Fibroblast of pulmonary artery (primary cell): ENCODE results near the gene MPO.

Experiments
- DNase-seq: peaks from one replicate; pipeline ENCODE4 v3.0.0-alpha.2; 2010; ENCODE audit warnings: low read depth
- H3K4me3 ChIP-seq: replicated peaks from 2 replicates; pipeline ENCODE4 v1.5.1; 2011; ENCODE audit warnings: low read depth, mild to moderate bottlenecking, control low read depth, low read length, moderate library complexity
- TF ChIP-seq, protein P1 (sequence below): IDR thresholded peaks from 2 replicates; pipeline ENCODE4 v1.5.1; 2011; ENCODE audit warnings: mild to moderate bottlenecking, control low read depth, low read length, inconsistent platforms; ENCODE audit errors: missing control alignments

Gene MPO

GRCh38 chr17:58282442-58282841 is 1.7 kb upstream of the MPO start:
- DNase-seq: no peak
- H3K4me3 ChIP-seq: no peak overlapping the region
- TF ChIP-seq, protein P1, sequence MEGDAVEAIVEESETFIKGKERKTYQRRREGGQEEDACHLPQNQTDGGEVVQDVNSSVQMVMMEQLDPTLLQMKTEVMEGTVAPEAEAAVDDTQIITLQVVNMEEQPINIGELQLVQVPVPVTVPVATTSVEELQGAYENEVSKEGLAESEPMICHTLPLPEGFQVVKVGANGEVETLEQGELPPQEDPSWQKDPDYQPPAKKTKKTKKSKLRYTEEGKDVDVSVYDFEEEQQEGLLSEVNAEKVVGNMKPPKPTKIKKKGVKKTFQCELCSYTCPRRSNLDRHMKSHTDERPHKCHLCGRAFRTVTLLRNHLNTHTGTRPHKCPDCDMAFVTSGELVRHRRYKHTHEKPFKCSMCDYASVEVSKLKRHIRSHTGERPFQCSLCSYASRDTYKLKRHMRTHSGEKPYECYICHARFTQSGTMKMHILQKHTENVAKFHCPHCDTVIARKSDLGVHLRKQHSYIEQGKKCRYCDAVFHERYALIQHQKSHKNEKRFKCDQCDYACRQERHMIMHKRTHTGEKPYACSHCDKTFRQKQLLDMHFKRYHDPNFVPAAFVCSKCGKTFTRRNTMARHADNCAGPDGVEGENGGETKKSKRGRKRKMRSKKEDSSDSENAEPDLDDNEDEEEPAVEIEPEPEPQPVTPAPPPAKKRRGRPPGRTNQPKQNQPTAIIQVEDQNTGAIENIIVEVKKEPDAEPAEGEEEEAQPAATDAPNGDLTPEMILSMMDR: no peak

GRCh38 chr17:58281511-58282011 is 826 bp upstream of the MPO start:
- no peak overlapping the region for H3K4me3 ChIP-seq
- DNase-seq: no peak
- TF ChIP-seq, protein P1: no peak

DNA sequence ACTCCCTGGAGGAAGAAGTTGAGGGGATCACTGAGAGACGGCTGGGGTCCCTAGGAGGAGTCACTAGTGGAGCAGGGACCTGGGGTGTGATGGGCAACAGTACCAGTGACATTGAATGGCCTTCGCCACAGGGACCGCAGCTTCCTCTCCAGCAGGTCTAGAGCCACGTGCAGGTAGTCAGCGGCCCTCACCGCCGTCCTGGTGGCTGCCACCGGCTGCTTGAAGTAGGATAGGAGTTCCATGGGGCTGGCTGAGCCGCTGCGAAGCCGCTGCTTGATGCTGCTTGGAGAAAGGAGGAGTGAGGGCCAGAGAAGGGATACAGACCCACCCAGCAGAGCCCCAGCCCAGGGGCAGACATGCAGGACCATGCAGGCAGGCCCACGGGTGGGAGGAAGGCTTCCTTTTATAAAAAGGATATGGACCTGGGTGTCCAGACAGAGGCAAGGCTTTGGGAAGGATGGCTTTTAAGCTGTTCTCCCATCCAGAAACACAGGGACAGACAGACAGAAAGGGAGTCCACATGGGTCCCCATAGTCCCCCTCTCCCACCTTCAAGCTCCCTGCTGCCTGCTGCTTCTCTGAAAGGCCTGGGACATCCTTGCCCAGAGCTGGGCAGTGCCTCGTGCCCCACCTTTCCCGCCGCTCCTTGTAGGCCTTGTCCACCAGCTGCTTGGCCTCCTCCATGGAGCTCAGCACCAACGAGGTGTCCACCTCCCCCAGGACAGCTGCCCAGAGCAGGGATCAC is 827 bp downstream of the MPO start:
- no peak for DNase-seq
- TF ChIP-seq, protein P1: no peak
- H3K4me3 ChIP-seq: no peak overlapping the region

GRCh38 chr17:58279016-58279711 is 1.6 kb downstream of the MPO start:
- TF ChIP-seq, protein P1: no peak
- peak; percentile 23 for DNase-seq
- no peak overlapping the region for H3K4me3 ChIP-seq

- no peak for DNase-seq
- TF ChIP-seq, protein P1: no peak
- H3K4me3 ChIP-seq: no peak overlapping the region
Measured at GRCh38 chr17:58278661-58279015, 2.1 kb downstream of the MPO start.

GRCh38 chr17:58277802-58278595 is 2.7 kb downstream of the MPO start:
- TF ChIP-seq, protein P1: no peak
- no peak overlapping the region for H3K4me3 ChIP-seq
- DNase-seq: no peak
